ENCODE results near the gene FAM50B.

The FAM50B gene

DNA sequence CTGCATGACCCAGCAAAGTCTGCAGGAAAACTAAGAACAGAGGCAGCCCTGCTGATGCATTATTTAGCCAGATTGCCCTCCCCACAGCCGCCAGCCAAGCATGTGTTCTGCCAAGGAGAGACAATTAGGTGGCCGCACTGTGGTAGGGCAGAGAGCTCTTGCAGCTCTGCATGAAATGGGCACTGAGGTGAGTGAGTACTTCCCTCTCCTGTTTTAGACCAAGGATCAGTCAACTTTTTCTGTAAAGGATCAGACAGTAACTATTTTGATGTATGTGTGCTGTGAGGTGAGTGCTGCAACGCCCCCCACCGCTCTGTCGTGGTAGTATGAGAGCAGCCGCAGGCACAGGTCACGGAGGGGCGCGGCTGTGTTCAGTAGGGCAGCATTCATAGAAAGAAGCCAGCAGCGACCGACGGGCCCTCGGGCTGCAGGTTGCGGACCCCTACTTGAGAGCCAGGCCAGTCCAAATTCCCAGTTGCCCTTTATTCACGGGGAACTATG, 23.8 kb upstream of the FAM50B start:
- POLR2A ChIA-PET: no interaction called here
- DNase-seq (ENCODE audit: extremely low spot score): no peak
- CTCF ChIA-PET: interaction anchor here (1.2 to 1.3 kb wide), 2 partner anchors 16 to 23 kb away, joined by 3 read pairs; no protein-coding TSS in a partner anchor
- TF ChIP-seq FOXK2 (IDR thresholded peaks at IDR 0.05) (no peak), TARDBP (IDR thresholded peaks at IDR 0.05) (no peak), L3MBTL2 (conservative IDR thresholded peaks at IDR 0.05) (no peak), ELF4 (IDR thresholded peaks at IDR 0.05) (no peak), SP1 (IDR thresholded peaks at IDR 0.05) (no peak), PKNOX1 (IDR thresholded peaks at IDR 0.05) (no peak), FOXM1 (IDR thresholded peaks at IDR 0.05; ENCODE audit: borderline replicate concordance) (no peak), BHLHE40 (IDR thresholded peaks at IDR 0.05; ENCODE audit: borderline replicate concordance) (no peak), HDGF (IDR thresholded peaks at IDR 0.05; ENCODE audit: borderline replicate concordance) (no peak), ARNT (IDR thresholded peaks at IDR 0.05) (no peak), NFRKB (IDR thresholded peaks at IDR 0.05) (no peak), ZNF384 (IDR thresholded peaks at IDR 0.05) (no peak), SUZ12 (IDR thresholded peaks at IDR 0.05) (no peak), CTBP1 (IDR thresholded peaks at IDR 0.05; ENCODE audit: borderline replicate concordance) (no peak), FOXA1 (IDR thresholded peaks at IDR 0.05) (no peak), LEF1 (IDR thresholded peaks at IDR 0.05; ENCODE audit: borderline replicate concordance) (no peak)

- no peak for DNase-seq (ENCODE audit: extremely low spot score)
- ChIA-PET POLR2A (no interaction called here), CTCF (interaction anchor here (1.2 to 1.3 kb wide), 2 partner anchors 17 to 23 kb away, joined by 3 read pairs; no protein-coding TSS in a partner anchor)
- no peak for TF ChIP-seq SUZ12 (IDR thresholded peaks at IDR 0.05)
- TF ChIP-seq LEF1 (IDR thresholded peaks at IDR 0.05; ENCODE audit: borderline replicate concordance): no peak
- no peak for TF ChIP-seq BHLHE40 (IDR thresholded peaks at IDR 0.05; ENCODE audit: borderline replicate concordance)
- TF ChIP-seq SP1 (IDR thresholded peaks at IDR 0.05): no peak
- TF ChIP-seq FOXA1 (IDR thresholded peaks at IDR 0.05): no peak
- TF ChIP-seq PKNOX1 (IDR thresholded peaks at IDR 0.05): no peak
- no peak for TF ChIP-seq ZNF384 (IDR thresholded peaks at IDR 0.05)
- no peak for TF ChIP-seq L3MBTL2 (conservative IDR thresholded peaks at IDR 0.05)
- TF ChIP-seq FOXM1 (IDR thresholded peaks at IDR 0.05; ENCODE audit: borderline replicate concordance): no peak
- TF ChIP-seq NFRKB (IDR thresholded peaks at IDR 0.05): no peak
- TF ChIP-seq ARNT (IDR thresholded peaks at IDR 0.05): no peak
- no peak for TF ChIP-seq FOXK2 (IDR thresholded peaks at IDR 0.05)
- TF ChIP-seq ELF4 (IDR thresholded peaks at IDR 0.05): no peak
- no peak for TF ChIP-seq CTBP1 (IDR thresholded peaks at IDR 0.05; ENCODE audit: borderline replicate concordance)
Measured at GRCh38 chr6:3825851-3826581, 23.2 kb upstream of the FAM50B start.

- ChIA-PET POLR2A (no interaction called here), CTCF (interaction anchor here (0.7 kb wide), 1 partner anchor 15 kb away, joined by 3 read pairs; no protein-coding TSS in a partner anchor)
- DNase-seq (ENCODE audit: extremely low spot score): no peak
- no peak for TF ChIP-seq ZNF384 (IDR thresholded peaks at IDR 0.05)
- no peak for TF ChIP-seq FOXA1 (IDR thresholded peaks at IDR 0.05)
- no peak for TF ChIP-seq FOXK2 (IDR thresholded peaks at IDR 0.05)
- no peak for TF ChIP-seq NFRKB (IDR thresholded peaks at IDR 0.05)
- TF ChIP-seq L3MBTL2 (conservative IDR thresholded peaks at IDR 0.05): no peak
- no peak for TF ChIP-seq ARNT (IDR thresholded peaks at IDR 0.05)
- no peak for TF ChIP-seq PKNOX1 (IDR thresholded peaks at IDR 0.05)
- TF ChIP-seq TARDBP (IDR thresholded peaks at IDR 0.05): no peak
- no peak for TF ChIP-seq SUZ12 (IDR thresholded peaks at IDR 0.05)
- no peak for TF ChIP-seq FOXM1 (IDR thresholded peaks at IDR 0.05; ENCODE audit: borderline replicate concordance)
- TF ChIP-seq SP1 (IDR thresholded peaks at IDR 0.05): no peak
- no peak for TF ChIP-seq BHLHE40 (IDR thresholded peaks at IDR 0.05; ENCODE audit: borderline replicate concordance)
- no peak for TF ChIP-seq LEF1 (IDR thresholded peaks at IDR 0.05; ENCODE audit: borderline replicate concordance)
- TF ChIP-seq ELF4 (IDR thresholded peaks at IDR 0.05): no peak
- no peak for TF ChIP-seq HDGF (IDR thresholded peaks at IDR 0.05; ENCODE audit: borderline replicate concordance)
- TF ChIP-seq CTBP1 (IDR thresholded peaks at IDR 0.05; ENCODE audit: borderline replicate concordance): no peak
Measured at GRCh38 chr6:3829285-3829684, 19.9 kb upstream of the FAM50B start.

GRCh38 chr6:3830806-3831205, 18.4 kb upstream of the FAM50B start:
- TF ChIP-seq FOXM1 (IDR thresholded peaks at IDR 0.05; ENCODE audit: borderline replicate concordance) (no peak), SP1 (IDR thresholded peaks at IDR 0.05) (no peak), LEF1 (IDR thresholded peaks at IDR 0.05; ENCODE audit: borderline replicate concordance) (no peak), PKNOX1 (IDR thresholded peaks at IDR 0.05) (no peak), NFRKB (IDR thresholded peaks at IDR 0.05) (no peak)
- POLR2A ChIA-PET: no interaction called here
- no peak for DNase-seq (ENCODE audit: extremely low spot score)
- CTCF ChIA-PET: no interaction called here

DNA sequence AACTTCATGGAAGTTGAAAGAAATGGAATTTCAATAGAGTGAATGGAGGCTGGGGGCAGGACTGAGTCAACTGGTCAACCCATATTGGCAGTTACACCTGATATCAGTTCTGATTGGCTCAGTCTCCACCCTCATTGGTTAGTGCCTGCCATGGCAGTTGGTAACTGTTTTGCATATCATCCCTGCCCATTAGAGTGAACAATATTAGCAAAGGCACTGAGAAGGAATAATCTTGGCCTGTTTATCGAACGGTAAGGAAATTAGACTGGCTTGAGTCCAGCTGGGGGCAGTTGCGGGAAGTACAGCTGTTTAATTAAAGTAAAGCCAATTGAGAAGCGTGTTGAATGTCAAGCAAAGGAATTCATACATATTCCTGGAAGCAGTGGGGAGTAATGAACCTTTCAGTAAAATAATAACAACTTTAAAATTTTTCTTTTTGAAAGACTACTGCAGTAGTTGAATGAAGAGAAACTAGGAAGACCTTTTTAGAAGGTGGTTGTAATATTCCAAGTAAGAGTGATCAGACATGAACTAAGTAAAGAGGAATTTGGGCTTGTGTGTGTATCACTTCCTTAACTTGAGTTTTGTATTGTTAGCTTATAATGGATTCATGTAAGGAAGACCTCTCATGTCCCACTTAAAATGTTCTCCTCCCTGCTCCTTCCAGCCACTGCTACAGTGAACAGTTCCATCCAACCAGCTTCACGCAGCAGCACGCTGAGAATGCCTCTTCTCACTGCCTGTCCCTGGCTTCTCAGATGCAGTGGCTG, 17.2 kb upstream of the FAM50B start:
- ChIA-PET POLR2A (no interaction called here), CTCF (no interaction called here)
- TF ChIP-seq LEF1 (IDR thresholded peaks at IDR 0.05; ENCODE audit: borderline replicate concordance) (no peak), ELF4 (IDR thresholded peaks at IDR 0.05) (no peak), L3MBTL2 (conservative IDR thresholded peaks at IDR 0.05) (no peak), ARNT (IDR thresholded peaks at IDR 0.05) (no peak), FOXA1 (IDR thresholded peaks at IDR 0.05) (no peak), SP1 (IDR thresholded peaks at IDR 0.05) (no peak), BHLHE40 (IDR thresholded peaks at IDR 0.05; ENCODE audit: borderline replicate concordance) (no peak), PKNOX1 (IDR thresholded peaks at IDR 0.05) (no peak), FOXK2 (IDR thresholded peaks at IDR 0.05) (no peak), ZNF384 (IDR thresholded peaks at IDR 0.05) (no peak)
- no peak for DNase-seq (ENCODE audit: extremely low spot score)
